Measurements from ENCODE around the gene TSHZ1.

- no peak for TF ChIP-seq CTCF (tag by site-specific recombination; IDR thresholded peaks at IDR 0.05)
- no peak for TF ChIP-seq BCL6B (tag by site-specific recombination; IDR thresholded peaks at IDR 0.05)
- no peak for TF ChIP-seq REST (tag by site-specific recombination; IDR thresholded peaks at IDR 0.05)
- TF ChIP-seq ZNF558 (tag by site-specific recombination; IDR thresholded peaks at IDR 0.05): no peak
- no peak for TF ChIP-seq ZNF280D (tag by site-specific recombination; IDR thresholded peaks at IDR 0.05)
- TF ChIP-seq ZNF639 (tag by site-specific recombination; IDR thresholded peaks at IDR 0.05): no peak
- no peak for TF ChIP-seq ZFP41 (tag by site-specific recombination; IDR thresholded peaks at IDR 0.05; ENCODE audit: borderline replicate concordance)
- no peak for TF ChIP-seq ZNF76 (tag by site-specific recombination; IDR thresholded peaks at IDR 0.05; ENCODE audit: borderline replicate concordance, low read depth)
- TF ChIP-seq ZBTB8A (tag by site-specific recombination; IDR thresholded peaks at IDR 0.05): no peak
- no peak for TF ChIP-seq ZNF629 (tag by site-specific recombination; IDR thresholded peaks at IDR 0.05)
- no peak for TF ChIP-seq ZNF449 (tag by site-specific recombination; IDR thresholded peaks at IDR 0.05)
- no peak for TF ChIP-seq ZBTB7A (tag by site-specific recombination; IDR thresholded peaks at IDR 0.05; ENCODE audit: low read depth)
- TF ChIP-seq ZBTB49 (tag by site-specific recombination; IDR thresholded peaks at IDR 0.05; ENCODE audit: low read depth): no peak
- TF ChIP-seq ZBTB11 (tag by site-specific recombination; conservative IDR thresholded peaks at IDR 0.05; ENCODE audit: low read depth): no peak
Measured at GRCh38 chr18:75249175-75249518, 38.5 kb downstream of the TSHZ1 start.

All from HEK293 (cell line).